Activated naive CD8-positive, alpha-beta T cell treated with anti-CD3 and anti-CD28 coated beads for 36 hours (primary cell): Measurements from ENCODE around the gene RARB. TPM values are rescaled to one million over a fixed set of nuclear protein-coding genes. Genes with fewer than 3 reads are reported as not detected.

ENCODE experiments used
- DNase-seq: peaks from one replicate; pipeline ENCODE4 v3.0.0; 2021
- H3K27ac Mint-ChIP-seq: one replicate; pipeline ENCODE4 v1.8.0; 2022; ENCODE audit warnings: mild to moderate bottlenecking, moderate library complexity, mixed read lengths
- H3K27me3 Mint-ChIP-seq: one replicate; pipeline ENCODE4 v1.8.0; 2022; ENCODE audit warnings: mild to moderate bottlenecking, mixed read lengths
- H3K36me3 Mint-ChIP-seq: one replicate; pipeline ENCODE4 v1.8.0; 2021; ENCODE audit warnings: mild to moderate bottlenecking, mixed read lengths
- H3K4me1 Mint-ChIP-seq: one replicate; pipeline ENCODE4 v1.8.0; 2021; ENCODE audit warnings: mixed read lengths
- H3K4me3 Mint-ChIP-seq: one replicate; pipeline ENCODE4 v1.8.0; 2022; ENCODE audit warnings: mild to moderate bottlenecking, moderate library complexity, mixed read lengths
- H3K9me3 Mint-ChIP-seq: one replicate; pipeline ENCODE4 v1.8.0; 2022; ENCODE audit warnings: mixed read lengths
- total RNA-seq, 2 experiments: library from RNA; stranded (reverse); gene quantifications; one replicate each; pipeline ENCODE4 v1.2.3, GENCODE V29; 2021

RARB gene
- total RNA-seq, 2 experiments from 2014 or later, result not detected

- H3K36me3 Mint-ChIP-seq, result no peaks in the 10 kb centered on the region
- H3K27me3 Mint-ChIP-seq, result no peaks in the 10 kb centered on the region
- H3K27ac Mint-ChIP-seq, result no peak overlapping the region
- no peak for DNase-seq
- no peaks in the 10 kb centered on the region for H3K9me3 Mint-ChIP-seq
- H3K4me1 Mint-ChIP-seq, result no peaks in the 10 kb centered on the region
- H3K4me3 Mint-ChIP-seq, result no peak overlapping the region
These were observed 21.8 kb downstream of the RARB start for GRCh38 chr3:25449857-25450256.

- no peaks in the 10 kb centered on the region for H3K4me1 Mint-ChIP-seq
- H3K27ac Mint-ChIP-seq, result no peak overlapping the region
- no peaks in the 10 kb centered on the region for H3K9me3 Mint-ChIP-seq
- DNase-seq, result no peak
- H3K36me3 Mint-ChIP-seq, result no peaks in the 10 kb centered on the region
- H3K27me3 Mint-ChIP-seq, result no peaks in the 10 kb centered on the region
- H3K4me3 Mint-ChIP-seq, result no peak overlapping the region
These were observed 24.1 kb downstream of the RARB start for GRCh38 chr3:25452192-25452591.

GRCh38 chr3:25452740-25453139 is 24.7 kb downstream of the RARB start:
- Mint-ChIP-seq H3K4me1 (no peaks in the 10 kb centered on the region), H3K4me3 (no peak overlapping the region), H3K36me3 (no peaks in the 10 kb centered on the region), H3K27ac (no peak overlapping the region), H3K9me3 (no peaks in the 10 kb centered on the region), H3K27me3 (no peaks in the 10 kb centered on the region)
- DNase-seq, result no peak

- Mint-ChIP-seq H3K36me3 (no peaks in the 10 kb centered on the region), H3K27ac (no peak overlapping the region), H3K4me3 (no peak overlapping the region), H3K4me1 (no peaks in the 10 kb centered on the region), H3K27me3 (no peaks in the 10 kb centered on the region), H3K9me3 (no peaks in the 10 kb centered on the region)
- DNase-seq, result no peak
These were observed 25.5 kb downstream of the RARB start for GRCh38 chr3:25453619-25454004.

- Mint-ChIP-seq H3K27me3 (no peaks in the 10 kb centered on the region), H3K4me3 (no peak overlapping the region), H3K36me3 (no peaks in the 10 kb centered on the region), H3K9me3 (no peaks in the 10 kb centered on the region), H3K27ac (no peak overlapping the region), H3K4me1 (no peaks in the 10 kb centered on the region)
- DNase-seq, result no peak
These were observed 26.2 kb downstream of the RARB start for GRCh38 chr3:25454005-25454927.

GRCh38 chr3:25455441-25456132 is 27.5 kb downstream of the RARB start:
- DNase-seq, result no peak
- H3K27me3 Mint-ChIP-seq, result no peaks in the 10 kb centered on the region
- H3K36me3 Mint-ChIP-seq, result no peaks in the 10 kb centered on the region
- no peak overlapping the region for H3K27ac Mint-ChIP-seq
- no peaks in the 10 kb centered on the region for H3K4me1 Mint-ChIP-seq
- H3K4me3 Mint-ChIP-seq, result no peak overlapping the region
- no peaks in the 10 kb centered on the region for H3K9me3 Mint-ChIP-seq

GRCh38 chr3:25456723-25457670 is 28.9 kb downstream of the RARB start:
- no peaks in the 10 kb centered on the region for H3K9me3 Mint-ChIP-seq
- no peak overlapping the region for H3K27ac Mint-ChIP-seq
- no peak for DNase-seq

GRCh38 chr3:25457671-25458419 is 29.8 kb downstream of the RARB start:
- no peaks in the 10 kb centered on the region for H3K27me3 Mint-ChIP-seq
- H3K9me3 Mint-ChIP-seq, result no peaks in the 10 kb centered on the region
- H3K4me3 Mint-ChIP-seq, result no peak overlapping the region
- no peak for DNase-seq
- H3K36me3 Mint-ChIP-seq, result no peaks in the 10 kb centered on the region
- no peak overlapping the region for H3K27ac Mint-ChIP-seq
- no peaks in the 10 kb centered on the region for H3K4me1 Mint-ChIP-seq

More at GRCh38 chr3:25456723-25457670, 28.9 kb downstream of the RARB start:
- H3K36me3 Mint-ChIP-seq, result no peaks in the 10 kb centered on the region
- H3K4me1 Mint-ChIP-seq, result no peaks in the 10 kb centered on the region
- no peaks in the 10 kb centered on the region for H3K27me3 Mint-ChIP-seq
- no peak overlapping the region for H3K4me3 Mint-ChIP-seq

GRCh38 chr3:25458420-25458814 is 30.4 kb downstream of the RARB start:
- Mint-ChIP-seq H3K4me3 (no peak overlapping the region), H3K4me1 (no peaks in the 10 kb centered on the region), H3K36me3 (no peaks in the 10 kb centered on the region), H3K27ac (no peak overlapping the region), H3K27me3 (no peaks in the 10 kb centered on the region), H3K9me3 (no peaks in the 10 kb centered on the region)
- DNase-seq, result no peak

- no peak overlapping the region for H3K4me3 Mint-ChIP-seq
- no peaks in the 10 kb centered on the region for H3K36me3 Mint-ChIP-seq
- H3K9me3 Mint-ChIP-seq, result no peaks in the 10 kb centered on the region
- DNase-seq, result no peak
- no peak overlapping the region for H3K27ac Mint-ChIP-seq
- H3K4me1 Mint-ChIP-seq, result no peaks in the 10 kb centered on the region
- no peaks in the 10 kb centered on the region for H3K27me3 Mint-ChIP-seq
These were observed 32.7 kb downstream of the RARB start for GRCh38 chr3:25460751-25461150.

- Mint-ChIP-seq H3K36me3 (no peaks in the 10 kb centered on the region), H3K27ac (no peak overlapping the region), H3K4me3 (no peak overlapping the region), H3K27me3 (no peaks in the 10 kb centered on the region), H3K4me1 (no peaks in the 10 kb centered on the region), H3K9me3 (no peaks in the 10 kb centered on the region)
- DNase-seq, result no peak
These were observed 33.9 kb downstream of the RARB start for GRCh38 chr3:25461946-25462345.

GRCh38 chr3:25462495-25462894 is 34.4 kb downstream of the RARB start:
- H3K27me3 Mint-ChIP-seq, result no peaks in the 10 kb centered on the region
- H3K9me3 Mint-ChIP-seq, result no peaks in the 10 kb centered on the region
- H3K4me1 Mint-ChIP-seq, result no peaks in the 10 kb centered on the region
- H3K4me3 Mint-ChIP-seq, result no peak overlapping the region
- H3K36me3 Mint-ChIP-seq, result no peaks in the 10 kb centered on the region
- DNase-seq, result no peak
- no peak overlapping the region for H3K27ac Mint-ChIP-seq

GRCh38 chr3:25463836-25464418 is 35.9 kb downstream of the RARB start:
- Mint-ChIP-seq H3K4me3 (no peak overlapping the region), H3K27me3 (no peaks in the 10 kb centered on the region), H3K9me3 (no peaks in the 10 kb centered on the region), H3K27ac (no peak overlapping the region), H3K36me3 (no peaks in the 10 kb centered on the region), H3K4me1 (no peaks in the 10 kb centered on the region)
- no peak for DNase-seq

GRCh38 chr3:25465266-25465860 is 37.3 kb downstream of the RARB start:
- DNase-seq, result no peak
- H3K27ac Mint-ChIP-seq, result no peak overlapping the region
- H3K36me3 Mint-ChIP-seq, result no peaks in the 10 kb centered on the region
- no peaks in the 10 kb centered on the region for H3K9me3 Mint-ChIP-seq
- no peaks in the 10 kb centered on the region for H3K4me1 Mint-ChIP-seq
- H3K4me3 Mint-ChIP-seq, result no peak overlapping the region
- H3K27me3 Mint-ChIP-seq, result no peaks in the 10 kb centered on the region
